GM10266 (cell line): ENCODE data around the gene NTM.

Experiments used
- DNase-seq: peaks from one replicate; pipeline ENCODE4 v3.0.0; 2012; ENCODE audit errors: extremely low spot score
- CTCF ChIP-seq: IDR thresholded peaks from 2 replicates; pipeline ENCODE4 v1.5.1; 2012; ENCODE audit warnings: mild to moderate bottlenecking, low read depth; ENCODE audit not compliant: control insufficient read depth, insufficient read depth; ENCODE audit errors: missing control alignments

NTM gene

GRCh38 chr11:131474947-131475346 lies 104.5 kb downstream of the NTM start:
- no peak for DNase-seq
- no peak for TF ChIP-seq CTCF

GRCh38 chr11:131476266-131476665 lies 105.9 kb downstream of the NTM start:
- no peak for DNase-seq
- TF ChIP-seq CTCF = no peak

- no peak for DNase-seq
- TF ChIP-seq CTCF = no peak
Observed at GRCh38 chr11:131478341-131478740, 107.9 kb downstream of the NTM start.

GRCh38 chr11:131481303-131481702 lies 110.9 kb downstream of the NTM start:
- DNase-seq = no peak

DNA sequence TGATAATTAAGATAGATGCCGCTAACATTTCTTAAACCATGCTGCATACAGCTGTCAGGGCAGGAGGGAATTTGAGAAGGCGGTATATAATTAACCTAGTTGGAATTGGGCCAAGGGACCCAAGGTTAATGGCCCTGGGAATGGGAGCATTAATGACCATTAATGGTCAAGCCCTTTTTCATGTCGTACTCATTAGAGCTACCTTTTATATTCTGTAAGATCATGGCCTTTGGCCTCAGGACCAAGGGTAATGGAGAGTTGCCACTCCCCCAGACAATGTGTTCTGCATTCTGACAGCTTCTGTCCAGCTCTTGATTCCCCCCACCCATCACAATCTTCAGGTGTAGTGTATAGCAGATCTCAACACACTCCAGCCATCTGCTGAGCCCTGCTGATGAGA lies 111.6 kb downstream of the NTM start:
- DNase-seq = no peak
- TF ChIP-seq CTCF = no peak

More at GRCh38 chr11:131481303-131481702, 110.9 kb downstream of the NTM start:
- TF ChIP-seq CTCF = no peak

DNA sequence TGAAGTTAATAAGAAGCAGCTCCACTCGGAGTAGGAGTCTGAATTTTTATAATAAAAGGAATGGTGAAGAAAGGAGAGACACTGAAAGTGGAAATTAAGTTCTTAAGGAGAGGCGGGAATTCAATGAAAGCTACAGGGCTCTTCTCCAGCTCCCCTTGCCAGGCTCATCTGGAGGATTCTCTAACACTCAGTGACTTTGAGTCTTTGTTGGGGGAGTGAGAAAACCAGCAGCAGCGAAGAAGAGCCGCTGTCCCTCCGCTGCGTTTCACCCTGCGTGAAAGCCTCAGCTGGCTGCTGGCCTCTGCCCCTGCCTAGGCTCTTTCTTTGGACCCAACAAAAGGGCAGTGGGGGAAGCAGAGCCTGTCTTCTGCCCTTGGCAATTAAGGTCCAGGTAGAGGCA lies 113.0 kb downstream of the NTM start:
- DNase-seq = no peak
- TF ChIP-seq CTCF = no peak

DNA sequence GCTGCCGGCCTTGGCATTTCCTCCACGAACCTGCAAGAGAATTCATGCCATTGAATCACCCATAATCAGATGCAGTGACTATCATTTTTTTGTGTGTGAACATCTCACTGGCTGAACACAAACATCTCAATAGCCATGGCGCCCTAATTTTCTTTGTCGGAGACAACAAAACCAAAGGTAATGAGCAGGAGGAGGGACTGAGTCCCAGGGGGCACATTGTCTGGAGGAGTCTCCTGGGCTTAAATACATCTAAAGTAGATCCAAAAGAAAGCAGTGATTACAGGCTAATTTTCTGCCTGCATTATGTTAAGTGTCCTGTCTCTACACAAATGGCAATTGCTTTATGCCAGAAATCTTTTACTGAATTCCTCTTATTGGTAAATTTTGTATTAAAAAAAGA lies 113.5 kb downstream of the NTM start:
- no peak for DNase-seq
- TF ChIP-seq CTCF = no peak
